ENCODE measurements around the gene TMPRSS6. TPM values are rescaled to one million over a fixed set of nuclear protein-coding genes. Genes with fewer than 3 reads are reported as not detected.

The TMPRSS6 gene
- total and polyA plus RNA-seq, 2 donors (not counting 1 experiment from before 2014, with no cell fraction given) = 0.03 TPM; not detected in 1

GRCh38 chr22:37070744-37071143 lies 38.8 kb downstream of the TMPRSS6 start:
- no peaks in the 10 kb centered on the region for H3K9me3 Mint-ChIP-seq (ENCODE audit: insufficient read depth)
- ChIA-PET POLR2A (no interaction called here), CTCF (no interaction called here)
- no peaks in the 10 kb centered on the region for H3K36me3 ChIP-seq (replicated peaks in 1 of 2; ENCODE audit: control extremely low read depth in 1 of 2, control insufficient read depth in 1 of 2, extremely low read depth in 1 of 2, insufficient read depth in 2 of 2, low read length in 1 of 2)
- H3K27me3 Mint-ChIP-seq = peaks cover 34% of the 10 kb centered on the region
- intact Hi-C loops (cut with micrococcal nuclease) = no loop called here
- no peaks in the 10 kb centered on the region for H4K20me1 ChIP-seq (ENCODE audit: control insufficient read depth, insufficient read depth, low read length, poor library complexity, severe bottlenecking)
- H3K27ac Mint-ChIP-seq = no peak overlapping the region
- DNase-seq (no peak), ATAC-seq (ENCODE audit: low read depth) (no peak)
- no peak overlapping the region for H3K4me3 ChIP-seq (ENCODE audit: control extremely low read depth in 1 of 5, extremely low read depth in 1 of 5, insufficient read depth in 1 of 5, low read depth in 2 of 5, low read length in 4 of 5)
- no peak for TF ChIP-seq CTCF (IDR thresholded peaks at IDR 0.05)
- no peak for TF ChIP-seq EZH2 (IDR thresholded peaks at IDR 0.05; ENCODE audit: borderline replicate concordance, insufficient read depth, low read depth, low read length, poor library complexity, severe bottlenecking)
- H3K4me2 ChIP-seq (replicated peaks; ENCODE audit: low read depth, low read length, poor library complexity, severe bottlenecking) = no peak overlapping the region
- no peak overlapping the region for H2AFZ ChIP-seq (ENCODE audit: insufficient read depth, low read depth, low read length, poor library complexity, severe bottlenecking)
- H3K4me1 Mint-ChIP-seq = no peaks in the 10 kb centered on the region
- no peaks in the 10 kb centered on the region for H3K9me3 ChIP-seq (ENCODE audit: control extremely low read depth in 1 of 3, control insufficient read depth in 2 of 3, insufficient read depth in 1 of 3, low read length in 2 of 3)
- peaks cover 0 to 51% (median 14%) of the 10 kb centered on the region in 4 experiments for H3K27me3 ChIP-seq (replicated peaks in 1 of 4; ENCODE audit: control extremely low read depth in 1 of 4, control insufficient read depth in 3 of 4, insufficient read depth in 4 of 4, low read length in 3 of 4)
- no peak overlapping the region for H3K4me3 Mint-ChIP-seq
- no peak overlapping the region for H3K9ac ChIP-seq (ENCODE audit: low read length)
- 60% methylated on average over 9 of the region's 9 CpGs for WGBS (ENCODE audit: insufficient coverage)
- H3K27ac ChIP-seq (ENCODE audit: low read length in 2 of 2) = no peak overlapping the region
- H3K79me2 ChIP-seq (ENCODE audit: control insufficient read depth, insufficient read depth, low read length) = no peaks in the 10 kb centered on the region
- no peaks in the 10 kb centered on the region for H3K4me1 ChIP-seq (ENCODE audit: control insufficient read depth in 2 of 2, insufficient read depth in 2 of 2, low read length in 2 of 2)

- Mint-ChIP-seq H3K27ac (no peak overlapping the region), H3K4me1 (no peaks in the 10 kb centered on the region), H3K9me3 (ENCODE audit: insufficient read depth) (no peaks in the 10 kb centered on the region), H3K4me3 (no peak overlapping the region), H3K27me3 (peaks cover 29% of the 10 kb centered on the region)
- H3K36me3 ChIP-seq (replicated peaks in 1 of 2; ENCODE audit: control extremely low read depth in 1 of 2, control insufficient read depth in 1 of 2, extremely low read depth in 1 of 2, insufficient read depth in 2 of 2, low read length in 1 of 2) = no peaks in the 10 kb centered on the region
- no peak overlapping the region for H3K27ac ChIP-seq (ENCODE audit: low read length in 2 of 2)
- no peaks in the 10 kb centered on the region for H3K4me1 ChIP-seq (ENCODE audit: control insufficient read depth in 2 of 2, insufficient read depth in 2 of 2, low read length in 2 of 2)
- CTCF ChIA-PET = no interaction called here
- DNase-seq = no peak
- intact Hi-C loops (cut with micrococcal nuclease) = no loop called here
- ATAC-seq (ENCODE audit: low read depth) = no peak
- POLR2A ChIA-PET = no interaction called here
- no peaks in the 10 kb centered on the region for H3K79me2 ChIP-seq (ENCODE audit: control insufficient read depth, insufficient read depth, low read length)
- peaks cover 0 to 50% (median 14%) of the 10 kb centered on the region in 4 experiments for H3K27me3 ChIP-seq (replicated peaks in 1 of 4; ENCODE audit: control extremely low read depth in 1 of 4, control insufficient read depth in 3 of 4, insufficient read depth in 4 of 4, low read length in 3 of 4)
- TF ChIP-seq EZH2 (IDR thresholded peaks at IDR 0.05; ENCODE audit: borderline replicate concordance, insufficient read depth, low read depth, low read length, poor library complexity, severe bottlenecking) (no peak), CTCF (IDR thresholded peaks at IDR 0.05) (no peak)
- no peaks in the 10 kb centered on the region for H3K9me3 ChIP-seq (ENCODE audit: control extremely low read depth in 1 of 3, control insufficient read depth in 2 of 3, insufficient read depth in 1 of 3, low read length in 2 of 3)
- no peak overlapping the region for H2AFZ ChIP-seq (ENCODE audit: insufficient read depth, low read depth, low read length, poor library complexity, severe bottlenecking)
- no peak overlapping the region for H3K4me2 ChIP-seq (replicated peaks; ENCODE audit: low read depth, low read length, poor library complexity, severe bottlenecking)
- 90% methylated on average over 6 of the region's 8 CpGs for WGBS (ENCODE audit: insufficient coverage)
- H3K9ac ChIP-seq (ENCODE audit: low read length) = no peak overlapping the region
- no peaks in the 10 kb centered on the region for H4K20me1 ChIP-seq (ENCODE audit: control insufficient read depth, insufficient read depth, low read length, poor library complexity, severe bottlenecking)
- H3K4me3 ChIP-seq (ENCODE audit: control extremely low read depth in 1 of 5, extremely low read depth in 1 of 5, insufficient read depth in 1 of 5, low read depth in 2 of 5, low read length in 4 of 5) = no peak overlapping the region
Measured at GRCh38 chr22:37070334-37070733, 39.2 kb downstream of the TMPRSS6 start.
